Measurements from ENCODE around the gene GAB4. TPM values are rescaled to one million over a fixed set of nuclear protein-coding genes. Genes with fewer than 3 reads are reported as not detected.
"Not testable (repeated sequence)": the region's sequence is repeated elsewhere in the genome, so short reads cannot be mapped to it uniquely, and the experiment has no call there.

GAB4 gene
- total RNA-seq, 1 donor from 2014 or later = not detected

DNA sequence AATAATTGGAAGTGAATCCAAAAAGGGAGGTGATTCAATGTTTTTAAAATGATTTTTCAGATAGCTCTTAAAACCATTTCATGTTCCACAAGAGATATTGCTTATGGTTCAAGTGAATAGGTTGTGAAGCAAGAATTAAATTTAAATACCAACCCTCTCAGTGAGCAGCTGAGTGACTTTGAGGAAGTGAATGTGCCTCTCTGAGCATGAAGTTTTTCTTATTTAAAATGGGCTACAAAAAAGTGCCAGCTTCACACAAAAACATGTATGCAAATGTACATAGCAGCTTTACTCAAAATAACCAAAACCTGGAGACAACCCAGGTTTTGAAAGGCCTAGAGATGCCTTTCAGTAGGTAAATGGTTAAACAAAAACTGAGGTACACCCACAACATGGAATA, 35.5 kb upstream of the GAB4 start:
- DNase-seq (ENCODE audit: extremely low spot score, unreplicated experiment) = no peak
- H3K27me3 Mint-ChIP-seq = peaks cover 15% of the 10 kb centered on the region
- TF ChIP-seq, protein P1, sequence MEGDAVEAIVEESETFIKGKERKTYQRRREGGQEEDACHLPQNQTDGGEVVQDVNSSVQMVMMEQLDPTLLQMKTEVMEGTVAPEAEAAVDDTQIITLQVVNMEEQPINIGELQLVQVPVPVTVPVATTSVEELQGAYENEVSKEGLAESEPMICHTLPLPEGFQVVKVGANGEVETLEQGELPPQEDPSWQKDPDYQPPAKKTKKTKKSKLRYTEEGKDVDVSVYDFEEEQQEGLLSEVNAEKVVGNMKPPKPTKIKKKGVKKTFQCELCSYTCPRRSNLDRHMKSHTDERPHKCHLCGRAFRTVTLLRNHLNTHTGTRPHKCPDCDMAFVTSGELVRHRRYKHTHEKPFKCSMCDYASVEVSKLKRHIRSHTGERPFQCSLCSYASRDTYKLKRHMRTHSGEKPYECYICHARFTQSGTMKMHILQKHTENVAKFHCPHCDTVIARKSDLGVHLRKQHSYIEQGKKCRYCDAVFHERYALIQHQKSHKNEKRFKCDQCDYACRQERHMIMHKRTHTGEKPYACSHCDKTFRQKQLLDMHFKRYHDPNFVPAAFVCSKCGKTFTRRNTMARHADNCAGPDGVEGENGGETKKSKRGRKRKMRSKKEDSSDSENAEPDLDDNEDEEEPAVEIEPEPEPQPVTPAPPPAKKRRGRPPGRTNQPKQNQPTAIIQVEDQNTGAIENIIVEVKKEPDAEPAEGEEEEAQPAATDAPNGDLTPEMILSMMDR (conservative IDR thresholded peaks at IDR 0.05) = no peak
- H3K36me3 Mint-ChIP-seq = no peaks in the 10 kb centered on the region
- no peak overlapping the region for H3K27ac Mint-ChIP-seq
- no peaks in the 10 kb centered on the region for H3K9me3 Mint-ChIP-seq
- no peaks in the 10 kb centered on the region for H3K4me1 Mint-ChIP-seq (ENCODE audit: unreplicated experiment)
- no peak overlapping the region for H3K4me3 Mint-ChIP-seq

DNA sequence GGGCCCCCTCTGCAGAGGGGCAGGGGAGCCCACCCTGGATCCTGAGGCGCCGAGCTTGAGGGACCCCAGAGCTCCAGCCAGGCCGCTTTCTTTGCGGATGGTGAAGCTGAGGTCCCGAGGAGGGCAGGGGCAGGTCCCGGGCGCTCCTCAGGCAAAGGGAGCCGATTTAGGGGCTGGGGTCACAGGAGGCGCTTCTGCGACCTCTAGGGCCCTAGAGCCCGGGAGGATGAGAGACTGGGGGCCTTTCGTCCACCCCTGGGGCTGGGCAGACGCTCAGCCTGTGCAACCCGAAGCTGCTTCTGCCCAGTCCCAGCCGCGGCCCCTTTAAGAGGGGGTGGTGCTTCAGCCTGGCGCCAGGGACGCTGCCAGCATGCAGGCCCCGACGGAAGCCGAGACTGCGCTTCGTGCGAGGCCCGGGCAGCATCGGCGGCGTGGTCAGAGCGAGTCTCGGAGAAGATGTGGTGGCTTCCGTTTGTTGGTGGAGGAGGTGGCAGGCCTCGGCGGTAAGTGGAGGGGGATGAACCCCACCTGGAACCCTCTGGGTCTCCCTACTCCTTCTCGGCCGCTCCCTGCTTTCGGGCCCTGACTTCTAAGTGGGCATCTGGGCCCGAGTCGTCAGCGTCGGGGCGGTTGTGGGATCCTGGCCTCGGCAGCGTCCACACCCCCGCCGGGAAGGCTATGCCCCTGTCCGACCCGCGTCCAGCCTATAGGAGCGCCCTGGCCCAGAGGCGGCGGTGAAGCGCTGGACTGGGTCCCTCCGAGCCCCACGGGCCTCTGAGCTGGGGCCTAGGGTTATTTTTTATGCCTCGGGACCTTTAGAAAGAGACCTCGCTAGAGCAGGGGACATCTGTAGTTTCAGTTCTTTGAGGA, 29.1 kb upstream of the GAB4 start:
- not testable (repeated sequence) for H3K36me3 Mint-ChIP-seq; DNase-seq (ENCODE audit: extremely low spot score, unreplicated experiment); H3K4me3 Mint-ChIP-seq; H3K27ac Mint-ChIP-seq; H3K27me3 Mint-ChIP-seq; H3K9me3 Mint-ChIP-seq; H3K4me1 Mint-ChIP-seq (ENCODE audit: unreplicated experiment)

GRCh38 chr22:17035976-17036841, 28.2 kb upstream of the GAB4 start:
- H3K27ac Mint-ChIP-seq; H3K9me3 Mint-ChIP-seq; H3K4me1 Mint-ChIP-seq (ENCODE audit: unreplicated experiment); DNase-seq (ENCODE audit: extremely low spot score, unreplicated experiment); H3K27me3 Mint-ChIP-seq; H3K36me3 Mint-ChIP-seq; H3K4me3 Mint-ChIP-seq: not testable (repeated sequence)

GRCh38 chr22:17035246-17035645, 27.2 kb upstream of the GAB4 start:
- DNase-seq (ENCODE audit: extremely low spot score, unreplicated experiment) = no peak
- Mint-ChIP-seq H3K36me3 (no peaks in the 10 kb centered on the region), H3K4me1 (ENCODE audit: unreplicated experiment) (no peaks in the 10 kb centered on the region), H3K4me3 (no peak overlapping the region), H3K27me3 (peaks cover 5% of the 10 kb centered on the region), H3K27ac (no peak overlapping the region), H3K9me3 (no peaks in the 10 kb centered on the region)
- TF ChIP-seq, protein P1 (conservative IDR thresholded peaks at IDR 0.05) = no peak

- H3K27ac Mint-ChIP-seq; H3K36me3 Mint-ChIP-seq; H3K4me1 Mint-ChIP-seq (ENCODE audit: unreplicated experiment); DNase-seq (ENCODE audit: extremely low spot score, unreplicated experiment); H3K4me3 Mint-ChIP-seq; H3K27me3 Mint-ChIP-seq; H3K9me3 Mint-ChIP-seq: not testable (repeated sequence)
Measured at GRCh38 chr22:17034532-17034931, 26.5 kb upstream of the GAB4 start.

- H3K27me3 Mint-ChIP-seq; DNase-seq (ENCODE audit: extremely low spot score, unreplicated experiment); H3K4me1 Mint-ChIP-seq (ENCODE audit: unreplicated experiment); H3K27ac Mint-ChIP-seq; H3K36me3 Mint-ChIP-seq; H3K9me3 Mint-ChIP-seq; H3K4me3 Mint-ChIP-seq: not testable (repeated sequence)
Measured at GRCh38 chr22:17032277-17032676, 24.3 kb upstream of the GAB4 start.

DNA sequence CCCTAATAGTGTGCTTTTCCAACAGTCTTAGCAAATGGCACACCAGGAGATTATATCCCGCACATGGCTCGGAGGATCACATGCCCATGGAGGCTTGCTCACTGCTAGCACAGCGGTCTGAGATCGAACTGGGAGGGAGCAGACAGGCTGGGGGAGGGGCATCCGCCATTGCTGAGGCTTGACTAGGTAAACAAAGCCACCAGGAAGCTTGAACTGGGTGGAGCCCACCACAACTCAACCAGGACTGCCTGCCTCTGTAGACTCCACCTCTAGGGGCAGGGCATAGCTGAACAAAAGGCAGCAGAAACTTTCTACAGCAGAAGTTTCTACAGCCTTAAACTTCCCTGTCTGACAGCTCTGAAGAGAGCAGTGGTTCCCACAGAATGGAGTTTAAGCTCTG, 16.4 kb upstream of the GAB4 start:
- not testable (repeated sequence) for H3K27ac Mint-ChIP-seq; DNase-seq (ENCODE audit: extremely low spot score, unreplicated experiment); H3K9me3 Mint-ChIP-seq; H3K4me3 Mint-ChIP-seq; H3K36me3 Mint-ChIP-seq; H3K4me1 Mint-ChIP-seq (ENCODE audit: unreplicated experiment); H3K27me3 Mint-ChIP-seq

GRCh38 chr22:17015552-17015951, 7.5 kb upstream of the GAB4 start:
- DNase-seq (ENCODE audit: extremely low spot score, unreplicated experiment); H3K36me3 Mint-ChIP-seq; H3K4me3 Mint-ChIP-seq; H3K27me3 Mint-ChIP-seq; H3K4me1 Mint-ChIP-seq (ENCODE audit: unreplicated experiment); H3K9me3 Mint-ChIP-seq; H3K27ac Mint-ChIP-seq: not testable (repeated sequence)

DNA sequence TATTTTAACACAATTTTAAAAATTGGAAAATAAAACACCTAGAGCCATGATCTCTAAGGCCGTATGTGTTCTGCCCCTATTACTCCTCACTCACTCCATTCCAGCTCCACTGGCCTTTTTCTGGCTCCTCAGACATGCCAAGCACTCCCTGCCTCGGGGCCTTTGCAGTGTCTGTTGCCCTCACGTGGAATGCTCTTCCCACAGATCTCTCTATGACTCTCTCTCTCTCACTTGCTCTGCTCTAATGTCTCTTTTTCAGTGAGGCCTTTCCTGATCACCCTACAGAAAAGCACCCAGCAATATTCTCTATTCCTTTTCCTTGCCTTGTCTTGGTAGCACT, 6.0 kb upstream of the GAB4 start:
- not testable (repeated sequence) for H3K27ac Mint-ChIP-seq; H3K9me3 Mint-ChIP-seq; H3K4me3 Mint-ChIP-seq; DNase-seq (ENCODE audit: extremely low spot score, unreplicated experiment); H3K27me3 Mint-ChIP-seq; H3K36me3 Mint-ChIP-seq; H3K4me1 Mint-ChIP-seq (ENCODE audit: unreplicated experiment)

Measured in type B pancreatic cell (in vitro differentiated cells).